Endothelial cell (in vitro differentiated cells): ENCODE results near the gene BEND7. TPM values are rescaled to one million over a fixed set of nuclear protein-coding genes. Genes with fewer than 3 reads are reported as not detected.
"Not testable (repeated sequence)": the region's sequence is repeated elsewhere in the genome, so short reads cannot be mapped to it uniquely, and the experiment has no call there.

ENCODE experiments used
- DNase-seq: peaks from one replicate; pipeline ENCODE4 v3.0.0; 2021; ENCODE audit warnings: low spot score
- H3K27ac Mint-ChIP-seq: one replicate; pipeline ENCODE4 v1.8.0; 2021; ENCODE audit warnings: mixed read lengths, inconsistent platforms; ENCODE audit not compliant: unreplicated experiment
- H3K27me3 Mint-ChIP-seq: one replicate; pipeline ENCODE4 v1.8.0; 2021; ENCODE audit warnings: mild to moderate bottlenecking, moderate library complexity, mixed read lengths, inconsistent platforms; ENCODE audit not compliant: unreplicated experiment
- H3K36me3 Mint-ChIP-seq: one replicate; pipeline ENCODE4 v1.8.0; 2021; ENCODE audit warnings: mild to moderate bottlenecking, low read depth, mixed read lengths, inconsistent platforms; ENCODE audit not compliant: unreplicated experiment
- H3K4me1 Mint-ChIP-seq: one replicate; pipeline ENCODE4 v1.8.0; 2021; ENCODE audit warnings: mild to moderate bottlenecking, mixed read lengths, inconsistent platforms; ENCODE audit not compliant: unreplicated experiment
- H3K4me3 Mint-ChIP-seq: one replicate; pipeline ENCODE4 v1.8.0; 2021; ENCODE audit warnings: mild to moderate bottlenecking, mixed read lengths, inconsistent platforms; ENCODE audit not compliant: unreplicated experiment
- H3K9me3 Mint-ChIP-seq: one replicate; pipeline ENCODE4 v1.8.0; 2021; ENCODE audit warnings: mixed read lengths, inconsistent platforms; ENCODE audit not compliant: unreplicated experiment
- CTCF ChIP-seq: fragments of 200-600 bp; sonication (generic); IDR thresholded peaks from one replicate; pipeline ENCODE4 v1.5.0; 2021; ENCODE audit warnings: antibody characterized with exemption; ENCODE audit not compliant: unreplicated experiment
- total RNA-seq: library from RNA; stranded (reverse); fragmentation: NEBNext Ultra II Directional; extraction: Animal tissue kit (Norgen Biotek cat#: 25700); gene quantifications from one replicate; pipeline ENCODE4 v1.2.1, GENCODE V29; 2021; ENCODE audit not compliant: unreplicated experiment

BEND7 gene
- total RNA-seq, 1 donor from 2014 or later = 53.3 TPM

GRCh38 chr10:13439313-13440184 is 89.3 kb downstream of the BEND7 start:
- TF ChIP-seq CTCF = no peak
- H3K4me1 Mint-ChIP-seq = peaks cover 11% of the 10 kb centered on the region
- peak overlapping the region; percentile 27 for H3K27ac Mint-ChIP-seq
- H3K4me3 Mint-ChIP-seq = no peak overlapping the region
- peaks cover 9% of the 10 kb centered on the region for H3K27me3 Mint-ChIP-seq
- no peaks in the 10 kb centered on the region for H3K9me3 Mint-ChIP-seq
- peak; percentile 17 for DNase-seq
- H3K36me3 Mint-ChIP-seq = no peaks in the 10 kb centered on the region

GRCh38 chr10:13437026-13437555 is 91.7 kb downstream of the BEND7 start:
- no peak for DNase-seq
- no peaks in the 10 kb centered on the region for H3K36me3 Mint-ChIP-seq
- TF ChIP-seq CTCF = no peak

GRCh38 chr10:13427943-13428342 is 100.9 kb downstream of the BEND7 start:
- H3K27ac Mint-ChIP-seq, H3K36me3 Mint-ChIP-seq, DNase-seq, H3K9me3 Mint-ChIP-seq, H3K27me3 Mint-ChIP-seq, H3K4me1 Mint-ChIP-seq, H3K4me3 Mint-ChIP-seq: not testable (repeated sequence)

More at GRCh38 chr10:13437026-13437555, 91.7 kb downstream of the BEND7 start:
- peaks cover 17% of the 10 kb centered on the region for H3K4me1 Mint-ChIP-seq
- H3K27me3 Mint-ChIP-seq = peaks cover 9% of the 10 kb centered on the region
- no peaks in the 10 kb centered on the region for H3K9me3 Mint-ChIP-seq
- no peak overlapping the region for H3K27ac Mint-ChIP-seq
- no peak overlapping the region for H3K4me3 Mint-ChIP-seq

GRCh38 chr10:13425397-13425796 is 103.4 kb downstream of the BEND7 start:
- no peak for DNase-seq
- TF ChIP-seq CTCF = no peak
- H3K27me3 Mint-ChIP-seq = no peaks in the 10 kb centered on the region
- no peaks in the 10 kb centered on the region for H3K36me3 Mint-ChIP-seq
- no peak overlapping the region for H3K4me3 Mint-ChIP-seq
- no peak overlapping the region for H3K27ac Mint-ChIP-seq
- no peaks in the 10 kb centered on the region for H3K9me3 Mint-ChIP-seq
- peaks cover 8% of the 10 kb centered on the region for H3K4me1 Mint-ChIP-seq

GRCh38 chr10:13422800-13423199 is 106.0 kb downstream of the BEND7 start:
- no peak for DNase-seq
- Mint-ChIP-seq H3K36me3 (no peaks in the 10 kb centered on the region), H3K4me3 (no peak overlapping the region), H3K9me3 (no peaks in the 10 kb centered on the region), H3K27me3 (no peaks in the 10 kb centered on the region), H3K4me1 (peaks cover 8% of the 10 kb centered on the region), H3K27ac (no peak overlapping the region)
- no peak for TF ChIP-seq CTCF
